Stimulated activated CD4-positive, alpha-beta T cell treated with anti-CD3 and anti-CD28 coated beads, Interleukin-1b, Interleukin-23, amount 100 ng/mL, for 1 hour (primary cell): ENCODE results near the gene PDE4B.

Experiments
- DNase-seq, 2 donors: peaks; one replicate each; pipeline ENCODE4 v3.0.0-alpha.2; 2020; ENCODE audit warnings: low read depth in 2 of 2

PDE4B gene

DNA sequence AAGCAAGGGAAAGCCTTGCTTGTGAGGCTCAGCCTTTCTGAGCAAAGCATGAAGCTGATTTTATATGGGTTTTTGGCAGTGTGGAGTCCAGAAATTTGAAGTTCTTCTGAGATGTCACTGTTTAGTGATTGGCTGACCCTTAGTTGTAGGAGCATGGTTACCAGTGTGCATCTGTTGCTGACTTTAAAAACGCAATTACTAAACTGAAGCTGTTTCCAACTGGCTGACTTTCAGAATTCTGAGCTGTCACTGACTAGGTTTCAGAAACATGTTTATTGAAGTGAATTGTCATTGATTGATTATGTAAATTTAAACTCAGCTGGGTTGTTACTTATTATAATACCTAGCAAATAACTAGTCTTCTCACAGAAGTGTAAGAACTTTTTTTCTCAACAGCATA is 89.4 kb downstream of the PDE4B start:
- DNase-seq, result no peak

DNA sequence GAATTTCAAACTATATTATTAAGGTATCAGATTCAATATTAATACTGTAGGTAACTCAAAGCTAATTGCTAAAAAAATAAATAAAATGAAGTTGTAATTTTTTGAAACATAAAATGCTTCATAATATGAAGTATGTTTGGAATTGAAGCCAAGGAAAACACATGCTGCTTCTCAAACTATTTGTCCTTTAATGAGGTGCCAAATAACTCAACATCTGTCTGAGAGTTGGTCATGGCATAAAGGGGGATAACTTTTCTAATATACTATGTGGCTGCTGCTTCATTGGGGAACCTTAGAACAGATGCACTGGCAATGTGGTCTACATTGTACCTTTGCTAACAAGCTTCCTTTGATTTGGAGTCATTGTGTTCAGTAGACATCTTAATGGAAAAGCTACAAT is 96.7 kb downstream of the PDE4B start:
- DNase-seq, result no peak

DNA sequence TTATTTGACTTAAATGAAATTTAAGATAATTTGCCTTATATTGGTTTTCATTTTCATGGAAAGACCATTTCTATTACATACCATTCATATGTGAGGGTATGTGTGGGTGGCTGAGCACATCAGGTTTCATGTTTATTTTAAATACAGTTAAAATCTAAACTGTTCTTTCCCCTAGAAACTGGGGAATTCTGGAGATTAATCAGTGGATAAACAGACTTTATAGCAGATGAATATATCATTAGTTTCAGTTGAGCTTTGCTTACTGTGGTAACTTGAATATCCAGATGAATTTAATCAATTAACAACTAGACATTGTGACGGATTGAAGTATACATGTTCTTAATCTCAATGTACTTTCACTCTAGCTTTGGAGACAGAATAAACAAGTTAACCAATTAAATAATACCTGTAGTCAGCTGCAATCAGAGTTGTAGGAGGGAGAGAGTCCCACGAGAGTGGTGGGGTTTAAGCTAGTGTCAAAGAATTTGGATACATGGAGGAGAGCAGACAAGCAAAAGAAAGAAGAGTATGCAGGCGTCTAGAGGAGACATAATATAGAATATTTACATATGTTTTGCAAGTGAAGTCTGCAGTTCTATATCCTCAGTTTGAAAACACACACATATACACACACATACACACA is 97.6 kb downstream of the PDE4B start:
- DNase-seq, result no peak

DNA sequence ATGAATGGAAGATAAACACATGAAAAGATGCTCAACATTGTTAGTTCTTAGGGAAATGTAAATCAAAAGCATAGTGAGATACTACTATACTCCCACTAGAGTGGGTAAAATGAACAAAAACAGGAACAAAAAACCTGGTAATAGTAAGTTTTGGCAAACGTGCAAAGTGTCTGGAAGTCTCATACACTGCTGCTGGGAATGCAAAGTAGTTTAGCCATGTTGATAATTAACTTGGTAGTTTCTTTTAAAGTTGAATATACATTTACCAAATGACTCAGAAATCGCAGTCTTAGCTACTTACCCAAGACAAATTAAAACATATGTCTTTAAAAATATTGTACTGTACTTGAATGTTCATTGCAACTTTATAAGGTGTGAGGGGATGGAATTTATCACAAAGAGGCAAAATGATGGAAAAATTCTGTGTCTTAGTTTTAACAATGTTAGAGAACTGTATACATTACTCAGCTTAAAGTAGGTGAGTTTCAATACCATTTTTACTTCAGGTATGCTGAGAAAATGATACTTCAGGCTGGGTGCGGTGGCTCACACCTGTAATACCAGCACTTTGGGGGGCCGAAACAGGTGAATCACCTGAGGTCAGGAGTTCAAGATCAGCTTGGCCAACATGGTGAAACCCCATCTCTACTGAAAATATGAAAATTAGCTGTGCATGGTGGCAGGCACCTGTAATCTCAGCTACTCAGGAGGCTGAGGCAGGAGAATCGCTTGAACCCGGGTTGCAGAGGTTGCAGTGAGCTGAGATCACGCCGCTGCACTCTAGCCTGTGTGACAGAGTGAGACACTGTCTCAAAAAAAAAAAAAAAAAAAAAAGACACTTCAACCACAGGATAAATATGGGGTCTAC is 102.3 kb downstream of the PDE4B start:
- no peak for DNase-seq

DNA sequence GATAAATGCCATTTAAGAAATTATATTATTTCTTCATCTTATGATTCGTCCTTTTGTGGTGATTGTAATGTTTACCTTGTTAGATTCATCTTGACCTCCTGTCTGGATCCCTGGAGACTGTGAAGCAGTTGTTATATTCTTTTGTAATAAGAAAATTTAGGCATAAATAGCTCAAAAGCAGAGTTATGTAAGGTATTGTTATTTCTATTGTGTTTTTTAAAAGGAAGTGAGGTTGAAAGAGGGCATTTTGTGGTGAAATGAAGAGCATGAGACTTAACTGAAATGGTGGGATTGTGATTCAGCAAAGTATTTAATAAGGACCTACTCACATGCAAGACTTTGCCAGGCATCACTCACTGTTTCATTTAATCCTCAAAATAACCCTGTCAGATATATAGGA is 104.0 kb downstream of the PDE4B start:
- DNase-seq, result no peak

DNA sequence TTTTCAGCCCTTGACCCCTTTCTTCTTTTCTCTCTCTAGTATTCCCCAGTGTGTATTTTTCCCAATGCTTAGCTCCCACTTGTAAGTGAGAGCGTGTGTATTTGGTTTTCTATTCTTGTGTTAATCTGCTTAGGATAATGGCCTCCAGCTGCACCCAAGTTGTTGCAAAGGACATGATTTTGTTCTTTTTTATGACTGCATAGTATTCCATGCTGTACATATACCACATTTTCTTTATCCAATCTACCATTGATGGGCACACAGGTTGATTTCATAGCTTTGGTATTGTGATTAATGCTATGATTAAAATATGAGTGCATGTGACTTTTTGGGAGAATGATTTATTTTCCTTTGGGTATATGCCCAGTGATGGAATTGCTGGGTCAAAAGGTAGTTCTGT is 104.8 kb downstream of the PDE4B start:
- no peak for DNase-seq

DNA sequence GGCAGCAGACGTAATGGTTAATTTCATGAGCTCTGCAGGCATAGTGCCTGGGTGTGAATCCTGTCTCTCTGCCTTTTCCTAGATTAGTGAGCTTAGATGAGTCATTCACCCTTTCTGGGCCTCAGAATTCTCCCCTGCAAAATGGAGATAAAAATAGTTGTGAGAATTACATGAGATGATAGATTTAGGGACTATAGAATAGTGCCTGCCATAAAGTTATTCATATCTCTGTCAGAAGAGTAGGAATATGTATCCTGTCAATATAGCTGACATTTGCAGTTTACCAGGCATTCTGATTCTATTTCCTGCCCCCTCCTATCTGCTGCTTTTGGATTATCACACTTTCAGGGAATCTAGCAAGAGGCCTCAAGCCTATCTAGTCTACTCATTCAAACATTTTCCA is 112.0 kb downstream of the PDE4B start:
- no peak for DNase-seq

DNA sequence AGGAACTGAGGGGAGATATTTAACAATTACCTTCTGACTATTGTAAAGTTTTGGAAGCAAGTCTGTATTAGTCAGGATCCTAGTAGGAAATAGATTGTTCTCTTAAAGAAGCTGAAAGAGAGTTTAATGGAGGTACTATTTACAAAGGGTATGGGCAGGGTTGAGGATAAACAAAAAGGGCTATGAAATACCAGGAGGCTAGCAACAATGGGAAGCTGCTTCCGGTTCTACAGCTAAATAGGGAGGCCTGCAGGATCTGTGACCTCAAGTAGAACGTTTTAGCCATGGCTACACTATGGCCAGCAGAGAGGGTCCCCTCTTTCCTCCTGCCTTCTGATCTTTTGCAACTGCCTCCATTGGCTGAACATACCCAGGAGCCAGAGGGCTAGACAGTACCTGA is 117.7 kb downstream of the PDE4B start:
- no peak for DNase-seq

DNA sequence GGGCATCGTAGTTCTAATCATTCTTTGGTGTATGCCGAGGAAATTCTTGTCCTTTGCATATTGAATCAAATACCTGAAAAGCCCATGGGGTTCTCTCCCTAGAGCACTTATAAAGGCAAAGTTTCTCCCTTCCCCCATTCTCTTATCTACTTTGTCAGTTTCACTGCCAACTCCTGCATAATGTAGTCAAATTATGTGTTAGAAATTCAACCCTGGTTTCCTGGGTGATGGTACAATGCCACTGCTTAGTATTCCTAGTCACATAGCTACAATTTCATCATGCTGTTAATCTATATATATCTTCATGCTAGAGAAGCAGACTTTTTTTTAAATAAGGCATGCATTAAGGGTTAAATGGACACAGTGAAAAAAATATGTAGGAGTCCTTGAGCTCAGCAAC is 119.0 kb downstream of the PDE4B start:
- no peak for DNase-seq

DNA sequence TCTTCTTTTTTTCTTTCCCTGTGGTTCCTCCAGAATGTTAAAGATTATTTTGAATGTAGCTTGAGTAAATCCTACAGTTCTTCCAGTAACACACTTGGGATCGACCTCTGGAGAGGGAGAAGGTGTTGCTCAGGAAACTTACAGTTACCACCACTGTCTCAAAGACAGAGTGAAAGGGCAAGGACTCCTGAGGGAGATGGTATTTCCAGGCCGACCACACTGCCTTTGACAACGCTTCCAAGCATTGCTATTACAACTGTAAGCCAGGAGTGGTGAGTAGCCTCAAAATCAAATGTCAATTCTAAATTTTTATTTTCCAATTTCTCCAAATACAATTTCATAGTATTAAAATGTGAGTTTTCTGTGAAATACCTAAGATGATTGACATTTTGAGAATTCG is 125.9 kb downstream of the PDE4B start:
- DNase-seq, result no peak

DNA sequence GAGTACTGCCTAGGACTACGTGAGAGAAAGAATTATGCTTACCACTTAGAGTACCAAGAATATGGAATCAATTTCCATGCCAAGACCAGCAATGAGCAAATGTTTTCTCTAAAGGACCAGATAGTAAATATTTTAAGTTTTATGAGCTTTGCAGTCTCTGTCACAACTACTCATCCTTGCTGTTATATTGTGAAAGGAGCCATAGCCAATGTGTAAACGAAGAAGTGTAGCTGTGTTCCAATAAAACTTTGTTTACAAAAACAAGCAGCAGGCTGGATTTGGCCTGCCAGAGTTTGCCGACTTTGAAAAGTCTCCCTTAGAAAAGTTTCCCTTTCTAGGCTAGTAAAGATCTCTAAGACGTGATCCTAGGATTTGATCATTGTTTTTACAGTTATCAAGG is 128.8 kb downstream of the PDE4B start:
- no peak for DNase-seq

DNA sequence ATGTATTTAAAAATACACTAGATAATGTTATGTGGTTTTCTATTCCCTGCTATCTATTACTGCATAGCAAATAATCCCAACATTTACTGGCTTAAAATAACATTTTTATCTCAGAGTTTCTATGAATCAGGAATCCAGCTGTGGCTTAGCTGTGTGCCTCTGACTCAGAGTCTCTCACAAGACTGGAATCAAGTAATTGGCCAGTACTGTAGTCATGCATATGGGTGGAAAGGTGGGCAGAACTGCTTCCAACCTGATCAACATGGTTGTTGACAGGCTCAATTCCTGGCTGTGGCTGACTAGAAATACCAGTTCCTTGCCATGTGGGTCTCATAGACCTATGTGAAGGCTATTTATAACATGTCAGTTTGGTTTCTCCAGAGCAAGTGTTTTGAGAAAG is 131.8 kb downstream of the PDE4B start:
- no peak for DNase-seq

DNA sequence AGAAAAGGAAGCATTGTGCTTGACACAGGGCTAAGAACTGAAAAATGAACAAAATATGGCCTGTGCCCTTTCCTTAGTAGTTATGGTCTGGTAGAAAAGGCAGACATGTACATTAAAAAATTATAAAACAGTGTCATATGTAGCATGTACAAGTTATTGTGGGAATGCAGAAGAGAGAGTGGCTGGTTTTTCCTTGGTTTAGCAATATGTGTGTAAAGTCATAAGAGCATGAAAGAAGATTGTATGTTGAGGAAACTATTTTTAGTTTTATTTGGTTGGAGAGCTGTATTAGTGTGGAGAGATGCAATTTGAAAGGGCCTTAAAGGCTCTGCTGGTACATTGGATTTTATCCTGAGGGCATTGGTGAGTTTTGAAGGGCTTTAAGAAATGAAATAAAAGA is 145.8 kb downstream of the PDE4B start:
- no peak for DNase-seq

DNA sequence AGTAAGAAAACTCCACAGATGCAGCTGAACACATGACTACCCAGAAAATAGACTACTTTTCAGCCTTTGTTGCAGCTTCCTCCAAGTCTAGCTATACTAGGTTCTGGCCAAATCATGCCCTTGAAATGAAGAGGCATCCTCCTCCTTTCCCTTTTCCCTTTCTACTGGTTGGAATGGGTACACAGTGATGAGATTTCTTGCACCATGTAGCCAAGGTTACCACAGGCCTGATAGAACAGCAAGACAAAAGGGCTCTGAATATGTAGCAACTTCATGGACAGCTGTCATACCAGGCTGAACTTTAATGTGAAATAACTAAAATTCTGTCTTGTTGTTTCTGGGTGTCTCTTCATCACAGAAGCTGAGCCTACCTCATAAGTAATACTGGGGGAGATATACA is 146.5 kb downstream of the PDE4B start:
- no peak for DNase-seq

DNA sequence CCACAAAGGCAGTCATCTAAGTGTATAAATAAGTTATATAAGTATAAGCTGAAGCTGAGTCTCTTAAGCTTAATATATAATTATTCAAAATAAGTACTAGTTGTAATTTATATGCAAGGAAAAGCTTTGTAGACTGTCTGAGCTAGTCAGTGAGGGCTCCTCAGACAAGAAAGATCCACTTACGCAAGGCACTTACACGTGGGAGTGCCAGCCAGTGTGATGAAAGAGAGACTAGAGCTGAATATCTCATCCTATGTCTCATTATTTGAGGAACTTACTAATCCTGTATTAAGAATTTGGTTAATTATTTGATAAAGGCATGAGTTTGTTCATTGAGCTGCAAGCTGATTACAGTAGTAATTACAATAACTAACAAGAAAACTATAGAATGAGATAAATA is 146.9 kb downstream of the PDE4B start:
- no peak for DNase-seq

DNA sequence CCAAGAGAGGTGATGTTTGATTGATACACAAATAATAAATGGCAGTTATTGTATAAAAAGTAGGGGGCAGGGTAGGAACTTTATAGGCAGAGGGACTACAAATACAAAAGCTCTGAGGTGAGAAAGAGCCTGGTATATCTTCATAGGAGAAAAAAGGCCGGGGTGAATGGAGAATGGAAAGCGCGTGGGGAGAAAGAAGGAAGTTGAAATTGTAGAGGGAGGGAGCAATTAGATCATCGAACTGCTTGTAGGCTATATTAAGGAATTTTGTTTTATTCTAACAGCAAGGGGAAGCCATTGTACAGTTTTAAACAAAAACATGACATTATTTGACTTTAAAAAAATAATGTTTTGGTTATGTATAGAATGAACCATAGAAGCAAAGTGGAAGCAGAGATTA is 147.4 kb downstream of the PDE4B start:
- no peak for DNase-seq

DNA sequence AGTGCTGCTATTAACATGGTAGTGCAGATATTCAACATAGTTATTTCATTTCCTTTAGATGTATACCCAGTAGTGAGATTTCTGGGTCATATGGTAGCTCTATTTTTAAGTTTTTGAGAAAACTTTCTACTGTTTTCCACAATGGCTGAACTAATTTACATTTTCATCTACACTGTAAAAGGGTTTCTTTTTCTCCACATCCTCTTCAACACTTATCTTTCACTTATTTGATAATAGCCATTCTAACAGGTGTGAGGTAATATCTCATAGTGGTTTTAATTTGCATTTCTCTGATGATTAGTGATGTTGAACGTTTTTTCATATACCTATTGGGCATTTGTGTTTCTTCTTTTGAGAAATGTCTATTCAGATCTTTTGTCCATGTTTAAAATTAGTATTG is 149.8 kb downstream of the PDE4B start:
- no peak for DNase-seq

DNA sequence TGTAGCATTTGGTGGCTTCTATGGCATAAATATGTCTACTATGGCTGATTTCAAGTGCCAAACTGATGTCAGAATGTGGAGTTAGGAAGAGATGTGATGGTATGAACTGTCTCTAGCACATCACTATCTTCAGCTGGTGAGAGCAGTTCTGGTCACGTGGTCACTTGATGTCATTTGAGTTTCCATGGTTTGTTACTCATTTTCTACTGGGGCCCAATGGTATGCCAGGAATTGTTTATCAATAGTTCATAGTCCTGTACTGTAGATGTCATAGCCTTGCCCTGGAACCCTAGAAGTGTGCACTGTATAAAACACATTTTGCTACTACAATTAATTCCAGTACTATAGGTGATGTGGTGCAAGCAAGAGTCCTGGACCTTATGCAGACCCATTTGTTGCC is 153.7 kb downstream of the PDE4B start:
- no peak for DNase-seq

DNA sequence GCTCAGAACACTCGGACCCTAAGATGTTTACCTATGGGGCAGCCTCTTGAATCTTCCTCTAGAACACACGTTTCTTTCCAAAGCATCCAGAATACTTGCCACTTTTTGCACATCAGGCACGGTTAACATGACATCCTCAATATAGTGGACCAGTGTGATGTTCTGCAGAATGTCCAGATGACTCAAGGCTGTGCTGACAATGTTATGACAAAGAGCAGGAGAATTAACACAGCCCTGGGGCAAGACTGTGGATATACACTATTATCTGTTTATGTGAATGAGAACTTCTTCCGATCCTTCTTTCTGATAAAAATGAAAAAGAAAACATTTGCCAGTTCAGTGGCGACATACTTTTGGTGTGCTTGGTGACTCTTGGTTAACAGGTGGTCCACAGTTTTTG is 154.3 kb downstream of the PDE4B start:
- no peak for DNase-seq

DNA sequence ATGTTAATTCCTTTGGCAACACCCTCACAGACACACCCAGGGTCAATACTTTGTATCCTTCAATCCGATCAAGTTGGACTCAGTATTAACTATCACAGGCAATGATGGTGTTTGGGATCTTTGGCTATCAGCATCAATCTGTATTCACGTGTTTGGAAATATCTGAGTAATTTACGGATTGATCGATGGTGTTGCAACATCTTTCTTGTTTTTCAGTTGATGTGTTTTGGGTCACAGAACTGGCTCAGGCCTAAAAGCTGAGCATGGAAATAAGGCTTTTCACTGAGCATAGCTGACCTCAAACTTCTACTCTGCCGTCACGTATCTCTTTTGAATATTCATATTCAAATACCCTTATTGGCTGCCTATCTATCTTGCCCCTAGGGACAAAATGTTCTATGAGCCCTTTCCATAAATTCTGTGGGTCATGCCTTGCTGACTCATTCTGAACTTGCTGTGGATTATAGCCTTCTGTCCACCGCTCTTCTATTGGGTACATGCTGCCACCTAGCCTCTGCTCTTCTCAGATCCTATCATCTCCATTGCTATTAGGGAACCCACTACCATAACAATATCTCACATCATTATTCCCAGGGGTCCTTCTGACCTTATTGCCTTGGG is 156.0 kb downstream of the PDE4B start:
- DNase-seq, result no peak

DNA sequence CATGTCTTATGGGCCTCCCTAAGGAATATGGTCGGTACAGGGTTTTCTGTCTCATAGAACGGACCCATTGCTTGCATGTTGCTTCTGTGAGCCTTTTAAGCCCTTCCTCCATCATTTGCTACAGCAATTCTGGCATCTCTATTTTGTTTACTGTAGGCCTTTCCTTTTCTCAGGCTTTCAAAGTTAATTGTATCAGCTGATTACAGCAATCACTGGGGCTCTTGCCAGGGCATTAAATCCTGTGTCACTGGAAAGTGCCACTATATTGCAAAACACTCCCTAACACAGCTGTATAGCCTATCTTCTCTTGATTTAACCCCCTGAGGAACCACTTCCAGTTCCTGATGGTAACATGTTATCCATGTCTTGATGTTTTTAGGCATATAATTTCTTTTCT is 156.5 kb downstream of the PDE4B start:
- no peak for DNase-seq

DNA sequence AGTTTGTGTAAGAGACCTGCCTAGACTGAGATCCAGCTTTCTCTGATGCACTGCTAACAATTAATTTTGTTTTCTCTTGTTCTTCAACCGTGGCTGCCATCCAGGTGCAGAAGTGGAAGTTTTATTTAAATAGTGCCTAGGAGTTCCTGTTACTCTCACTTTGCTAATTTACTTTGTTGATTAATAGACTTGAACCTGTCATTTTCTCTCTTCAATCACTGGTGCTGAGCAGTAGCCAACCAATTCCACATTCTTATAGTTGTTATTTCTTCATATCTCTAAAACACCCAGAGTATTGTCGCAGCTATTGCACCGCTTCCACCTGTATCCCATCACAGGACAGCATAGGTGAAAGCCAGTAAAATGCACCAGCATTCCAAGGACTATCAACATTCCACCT is 157.2 kb downstream of the PDE4B start:
- no peak for DNase-seq

DNA sequence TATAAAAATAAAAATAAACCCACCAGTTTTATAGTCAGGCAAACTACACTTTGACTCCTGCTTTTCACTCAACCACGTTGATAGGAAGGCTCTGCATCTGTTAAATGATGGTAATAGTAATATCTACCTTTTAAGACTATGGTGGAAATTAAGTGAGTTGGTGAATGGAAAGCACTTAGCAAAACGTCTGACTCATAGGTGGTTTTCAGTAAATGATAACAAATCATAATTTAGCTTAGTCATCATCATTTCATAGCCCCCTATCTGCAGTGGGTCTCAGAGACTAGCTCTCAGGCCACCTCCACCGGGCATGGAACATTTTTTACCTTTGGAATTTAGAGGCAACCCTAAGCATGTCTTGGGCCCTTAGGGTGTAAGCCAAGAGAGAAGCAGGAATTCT is 160.0 kb downstream of the PDE4B start:
- no peak for DNase-seq
